ENCODE measurements around the gene EVX2. TPM values are rescaled to one million over a fixed set of nuclear protein-coding genes. Genes with fewer than 3 reads are reported as not detected.

Gene EVX2
- total RNA-seq, 1 experiment from 2014 or later, result not detected

DNA sequence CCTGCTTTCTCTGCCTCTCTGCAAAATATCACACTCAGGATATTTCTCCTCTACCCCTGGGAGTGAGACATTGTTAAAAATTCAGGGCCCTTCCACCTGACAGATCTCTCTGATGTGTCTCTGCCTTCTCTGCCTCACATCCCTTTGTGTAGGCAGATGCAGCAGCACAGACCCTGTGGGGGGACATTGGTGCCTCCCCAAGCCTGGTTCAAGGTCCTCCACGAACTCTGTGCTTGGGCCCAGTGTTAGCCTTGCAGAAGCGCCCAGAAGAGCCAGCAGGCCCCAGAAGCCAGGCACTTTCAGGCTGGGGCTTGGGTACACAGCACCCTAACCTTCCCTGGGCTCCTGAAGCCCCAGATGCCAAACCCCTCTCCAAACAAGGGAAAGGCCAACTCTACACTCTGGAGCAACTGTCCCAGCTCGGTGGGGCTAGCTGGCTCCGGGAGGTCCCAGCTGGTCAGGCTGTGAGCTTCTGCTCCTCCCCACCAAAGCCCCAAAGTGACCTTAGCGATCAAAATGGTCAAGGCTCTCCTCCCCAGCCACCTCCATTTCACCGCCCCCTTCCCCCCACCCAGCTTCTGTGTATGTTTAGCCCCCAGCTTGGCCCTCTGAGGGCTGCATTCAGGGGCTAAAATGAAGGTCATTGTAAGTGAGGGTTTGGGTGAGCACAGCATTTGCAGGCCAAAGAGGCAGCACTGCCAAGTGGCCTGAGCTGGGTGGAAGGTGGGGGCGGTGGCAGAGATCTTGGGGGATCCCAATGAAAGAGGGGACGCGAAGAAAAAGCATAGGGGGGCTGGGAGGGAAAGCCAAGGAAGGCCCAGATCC lies 41.4 kb upstream of the EVX2 start:
- no peaks in the 10 kb centered on the region for H3K9me3 Mint-ChIP-seq
- H3K36me3 Mint-ChIP-seq, result peaks cover 2% of the 10 kb centered on the region; the same call in 1 of the 2 replicates
- ChIA-PET POLR2A (interaction anchor here (0.7 kb wide), 1 partner anchor 512 kb away, joined by 6 read pairs; no protein-coding TSS in a partner anchor), CTCF (interaction anchor here (0.6 to 2.1 kb wide), 4 partner anchors 15 to 522 kb away, joined by 3 to 14 read pairs (median 4); no protein-coding TSS in a partner anchor)
- TF ChIP-seq SMAD3 (CRISPR knock-in tag; IDR thresholded peaks at IDR 0.05; ENCODE audit: borderline replicate concordance) (no peak), ELF4 (CRISPR knock-in tag; IDR thresholded peaks at IDR 0.05; ENCODE audit: low read depth) (no peak), ZNF423 (CRISPR knock-in tag; IDR thresholded peaks at IDR 0.05) (no peak), EMX1 (CRISPR knock-in tag; IDR thresholded peaks at IDR 0.05) (no peak), NR1H2 (CRISPR knock-in tag; IDR thresholded peaks at IDR 0.05) (no peak), SOX15 (CRISPR knock-in tag; IDR thresholded peaks at IDR 0.05) (no peak), OVOL2 (CRISPR knock-in tag; IDR thresholded peaks at IDR 0.05; ENCODE audit: borderline replicate concordance) (no peak)
- TF ChIP-seq, protein P1, sequence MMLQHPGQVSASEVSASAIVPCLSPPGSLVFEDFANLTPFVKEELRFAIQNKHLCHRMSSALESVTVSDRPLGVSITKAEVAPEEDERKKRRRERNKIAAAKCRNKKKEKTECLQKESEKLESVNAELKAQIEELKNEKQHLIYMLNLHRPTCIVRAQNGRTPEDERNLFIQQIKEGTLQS (CRISPR knock-in tag; conservative IDR thresholded peaks at IDR 0.05), result no peak
- TF ChIP-seq, protein P2, sequence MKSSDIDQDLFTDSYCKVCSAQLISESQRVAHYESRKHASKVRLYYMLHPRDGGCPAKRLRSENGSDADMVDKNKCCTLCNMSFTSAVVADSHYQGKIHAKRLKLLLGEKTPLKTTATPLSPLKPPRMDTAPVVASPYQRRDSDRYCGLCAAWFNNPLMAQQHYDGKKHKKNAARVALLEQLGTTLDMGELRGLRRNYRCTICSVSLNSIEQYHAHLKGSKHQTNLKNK (CRISPR knock-in tag; IDR thresholded peaks at IDR 0.05), result no peak
- TF ChIP-seq, protein P3, sequence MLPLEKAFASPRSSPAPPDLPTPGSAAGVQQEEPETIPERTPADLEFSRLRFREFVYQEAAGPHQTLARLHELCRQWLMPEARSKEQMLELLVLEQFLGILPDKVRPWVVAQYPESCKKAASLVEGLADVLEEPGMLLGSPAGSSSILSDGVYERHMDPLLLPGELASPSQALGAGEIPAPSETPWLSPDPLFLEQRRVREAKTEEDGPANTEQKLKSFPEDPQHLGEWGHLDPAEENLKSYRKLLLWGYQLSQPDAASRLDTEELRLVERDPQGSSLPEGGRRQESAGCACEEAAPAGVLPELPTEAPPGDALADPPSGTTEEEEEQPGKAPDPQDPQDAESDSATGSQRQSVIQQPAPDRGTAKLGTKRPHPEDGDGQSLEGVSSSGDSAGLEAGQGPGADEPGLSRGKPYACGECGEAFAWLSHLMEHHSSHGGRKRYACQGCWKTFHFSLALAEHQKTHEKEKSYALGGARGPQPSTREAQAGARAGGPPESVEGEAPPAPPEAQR (CRISPR knock-in tag; IDR thresholded peaks at IDR 0.05), result no peak
- TF ChIP-seq, protein P4, sequence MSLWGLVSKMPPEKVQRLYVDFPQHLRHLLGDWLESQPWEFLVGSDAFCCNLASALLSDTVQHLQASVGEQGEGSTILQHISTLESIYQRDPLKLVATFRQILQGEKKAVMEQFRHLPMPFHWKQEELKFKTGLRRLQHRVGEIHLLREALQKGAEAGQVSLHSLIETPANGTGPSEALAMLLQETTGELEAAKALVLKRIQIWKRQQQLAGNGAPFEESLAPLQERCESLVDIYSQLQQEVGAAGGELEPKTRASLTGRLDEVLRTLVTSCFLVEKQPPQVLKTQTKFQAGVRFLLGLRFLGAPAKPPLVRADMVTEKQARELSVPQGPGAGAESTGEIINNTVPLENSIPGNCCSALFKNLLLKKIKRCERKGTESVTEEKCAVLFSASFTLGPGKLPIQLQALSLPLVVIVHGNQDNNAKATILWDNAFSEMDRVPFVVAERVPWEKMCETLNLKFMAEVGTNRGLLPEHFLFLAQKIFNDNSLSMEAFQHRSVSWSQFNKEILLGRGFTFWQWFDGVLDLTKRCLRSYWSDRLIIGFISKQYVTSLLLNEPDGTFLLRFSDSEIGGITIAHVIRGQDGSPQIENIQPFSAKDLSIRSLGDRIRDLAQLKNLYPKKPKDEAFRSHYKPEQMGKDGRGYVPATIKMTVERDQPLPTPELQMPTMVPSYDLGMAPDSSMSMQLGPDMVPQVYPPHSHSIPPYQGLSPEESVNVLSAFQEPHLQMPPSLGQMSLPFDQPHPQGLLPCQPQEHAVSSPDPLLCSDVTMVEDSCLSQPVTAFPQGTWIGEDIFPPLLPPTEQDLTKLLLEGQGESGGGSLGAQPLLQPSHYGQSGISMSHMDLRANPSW (CRISPR knock-in tag; conservative IDR thresholded peaks at IDR 0.05; ENCODE audit: low read depth), result no peak
- TF ChIP-seq, protein P5, sequence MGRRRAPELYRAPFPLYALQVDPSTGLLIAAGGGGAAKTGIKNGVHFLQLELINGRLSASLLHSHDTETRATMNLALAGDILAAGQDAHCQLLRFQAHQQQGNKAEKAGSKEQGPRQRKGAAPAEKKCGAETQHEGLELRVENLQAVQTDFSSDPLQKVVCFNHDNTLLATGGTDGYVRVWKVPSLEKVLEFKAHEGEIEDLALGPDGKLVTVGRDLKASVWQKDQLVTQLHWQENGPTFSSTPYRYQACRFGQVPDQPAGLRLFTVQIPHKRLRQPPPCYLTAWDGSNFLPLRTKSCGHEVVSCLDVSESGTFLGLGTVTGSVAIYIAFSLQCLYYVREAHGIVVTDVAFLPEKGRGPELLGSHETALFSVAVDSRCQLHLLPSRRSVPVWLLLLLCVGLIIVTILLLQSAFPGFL (CRISPR knock-in tag; IDR thresholded peaks at IDR 0.05; ENCODE audit: borderline replicate concordance), result no peak
- no peak overlapping the region for H3K27ac Mint-ChIP-seq
- H3K27me3 Mint-ChIP-seq (ENCODE audit: low read depth), result peaks cover 98% of the 10 kb centered on the region
- no peak for DNase-seq (ENCODE audit: low spot score)
- ATAC-seq, result no peak
- peaks cover 21% of the 10 kb centered on the region for H3K4me1 Mint-ChIP-seq
- no peak overlapping the region for H3K4me3 Mint-ChIP-seq

DNA sequence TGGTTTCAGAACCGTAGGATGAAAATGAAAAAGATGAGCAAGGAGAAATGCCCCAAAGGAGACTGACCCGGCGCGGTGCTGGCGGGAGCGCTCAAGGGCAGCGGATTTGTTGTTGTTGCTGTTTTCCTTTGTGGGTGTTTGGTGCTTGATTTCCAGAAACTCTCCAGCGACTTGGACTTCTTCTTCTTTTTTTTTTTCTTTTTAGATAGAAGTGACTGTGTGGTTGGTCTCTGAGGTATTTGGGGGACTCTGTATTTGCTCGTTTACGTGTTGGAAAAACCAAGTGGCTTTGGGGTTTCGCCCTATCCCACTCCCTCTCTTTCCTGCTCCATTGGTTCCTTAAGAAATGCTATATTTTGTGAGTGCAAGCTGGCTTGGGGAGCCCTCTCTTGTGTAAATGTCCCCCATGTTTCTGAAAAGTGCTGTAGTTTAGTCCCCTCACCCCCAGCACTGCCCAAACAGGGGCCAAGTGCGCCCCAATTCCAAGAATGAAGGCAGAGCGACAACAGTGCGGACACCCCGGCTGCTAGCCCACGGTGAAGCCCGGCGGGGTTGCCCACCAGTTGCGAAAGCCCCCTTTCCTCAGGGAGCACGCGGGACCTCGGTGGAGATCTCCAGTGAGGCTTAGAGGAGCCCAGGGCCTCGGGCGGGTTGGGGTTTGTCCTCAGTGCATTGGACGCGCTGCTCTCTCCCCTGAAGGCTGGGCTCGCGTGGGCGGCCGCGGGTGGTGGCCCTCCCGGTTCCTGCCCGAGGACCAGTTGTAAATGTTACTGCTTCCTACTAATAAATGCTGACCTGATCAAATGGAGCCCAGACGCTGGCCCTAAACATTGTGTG lies 40.6 kb upstream of the EVX2 start:
- Mint-ChIP-seq H3K36me3 (peaks cover 2% of the 10 kb centered on the region; the same call in 1 of the 2 replicates), H3K27ac (no peak overlapping the region), H3K9me3 (no peaks in the 10 kb centered on the region), H3K4me3 (peak overlapping the region; percentile 38; the same call in 1 of the 2 replicates), H3K27me3 (ENCODE audit: low read depth) (peaks cover 100% of the 10 kb centered on the region), H3K4me1 (peaks cover 21% of the 10 kb centered on the region)
- no peak for ATAC-seq
- no peak for DNase-seq (ENCODE audit: low spot score)
- ChIA-PET CTCF (no interaction called here), POLR2A (no interaction called here)
- TF ChIP-seq, protein P5 (CRISPR knock-in tag; IDR thresholded peaks at IDR 0.05; ENCODE audit: borderline replicate concordance), result no peak
- TF ChIP-seq SOX15 (CRISPR knock-in tag; IDR thresholded peaks at IDR 0.05) (no peak), MXD4 (CRISPR knock-in tag; IDR thresholded peaks at IDR 0.05; ENCODE audit: borderline replicate concordance) (no peak)
- TF ChIP-seq, protein P6, sequence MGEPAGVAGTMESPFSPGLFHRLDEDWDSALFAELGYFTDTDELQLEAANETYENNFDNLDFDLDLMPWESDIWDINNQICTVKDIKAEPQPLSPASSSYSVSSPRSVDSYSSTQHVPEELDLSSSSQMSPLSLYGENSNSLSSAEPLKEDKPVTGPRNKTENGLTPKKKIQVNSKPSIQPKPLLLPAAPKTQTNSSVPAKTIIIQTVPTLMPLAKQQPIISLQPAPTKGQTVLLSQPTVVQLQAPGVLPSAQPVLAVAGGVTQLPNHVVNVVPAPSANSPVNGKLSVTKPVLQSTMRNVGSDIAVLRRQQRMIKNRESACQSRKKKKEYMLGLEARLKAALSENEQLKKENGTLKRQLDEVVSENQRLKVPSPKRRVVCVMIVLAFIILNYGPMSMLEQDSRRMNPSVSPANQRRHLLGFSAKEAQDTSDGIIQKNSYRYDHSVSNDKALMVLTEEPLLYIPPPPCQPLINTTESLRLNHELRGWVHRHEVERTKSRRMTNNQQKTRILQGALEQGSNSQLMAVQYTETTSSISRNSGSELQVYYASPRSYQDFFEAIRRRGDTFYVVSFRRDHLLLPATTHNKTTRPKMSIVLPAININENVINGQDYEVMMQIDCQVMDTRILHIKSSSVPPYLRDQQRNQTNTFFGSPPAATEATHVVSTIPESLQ (CRISPR knock-in tag; IDR thresholded peaks at IDR 0.05), result no peak

Measured in WTC11 (cell line).